ENCODE results near the gene INPP5B.
A peak's percentile ranks its signal among the peaks of the same experiment; 100 is the strongest.
"Not testable (repeated sequence)": the region's sequence is repeated elsewhere in the genome, so short reads cannot be mapped to it uniquely, and the experiment has no call there.

The INPP5B gene

DNA sequence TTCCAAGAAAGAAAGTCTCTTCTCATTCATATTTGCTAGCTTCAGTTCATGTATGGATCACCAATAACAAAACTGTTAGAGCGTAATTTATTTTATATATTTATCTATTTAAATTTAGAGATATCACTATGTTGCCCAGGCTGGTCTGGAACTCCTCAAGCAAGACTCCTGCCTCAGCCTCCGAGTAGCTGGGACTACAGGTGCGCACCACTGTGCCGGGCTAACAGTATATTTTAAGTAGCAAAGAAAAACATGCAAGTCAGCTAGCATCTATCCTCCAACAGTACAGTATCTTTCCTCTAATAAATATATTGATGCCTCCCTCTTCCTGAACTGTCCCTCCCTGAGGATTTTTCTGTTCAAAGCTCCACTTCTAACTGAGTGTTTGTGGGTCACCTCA lies 21.5 kb downstream of the INPP5B start:
- TF ChIP-seq, protein P1, sequence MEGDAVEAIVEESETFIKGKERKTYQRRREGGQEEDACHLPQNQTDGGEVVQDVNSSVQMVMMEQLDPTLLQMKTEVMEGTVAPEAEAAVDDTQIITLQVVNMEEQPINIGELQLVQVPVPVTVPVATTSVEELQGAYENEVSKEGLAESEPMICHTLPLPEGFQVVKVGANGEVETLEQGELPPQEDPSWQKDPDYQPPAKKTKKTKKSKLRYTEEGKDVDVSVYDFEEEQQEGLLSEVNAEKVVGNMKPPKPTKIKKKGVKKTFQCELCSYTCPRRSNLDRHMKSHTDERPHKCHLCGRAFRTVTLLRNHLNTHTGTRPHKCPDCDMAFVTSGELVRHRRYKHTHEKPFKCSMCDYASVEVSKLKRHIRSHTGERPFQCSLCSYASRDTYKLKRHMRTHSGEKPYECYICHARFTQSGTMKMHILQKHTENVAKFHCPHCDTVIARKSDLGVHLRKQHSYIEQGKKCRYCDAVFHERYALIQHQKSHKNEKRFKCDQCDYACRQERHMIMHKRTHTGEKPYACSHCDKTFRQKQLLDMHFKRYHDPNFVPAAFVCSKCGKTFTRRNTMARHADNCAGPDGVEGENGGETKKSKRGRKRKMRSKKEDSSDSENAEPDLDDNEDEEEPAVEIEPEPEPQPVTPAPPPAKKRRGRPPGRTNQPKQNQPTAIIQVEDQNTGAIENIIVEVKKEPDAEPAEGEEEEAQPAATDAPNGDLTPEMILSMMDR (IDR thresholded peaks at IDR 0.05; ENCODE audit: borderline replicate concordance, insufficient read depth, low read depth, low read length): no peak
- no peak overlapping the region for H3K4me3 ChIP-seq (ENCODE audit: low read depth, low read length)

- H3K4me3 ChIP-seq (ENCODE audit: low read depth, low read length): no peak overlapping the region
- TF ChIP-seq, protein P1 (IDR thresholded peaks at IDR 0.05; ENCODE audit: borderline replicate concordance, insufficient read depth, low read depth, low read length): no peak
Observed at GRCh38 chr1:37923551-37923889, 23.3 kb downstream of the INPP5B start.

DNA sequence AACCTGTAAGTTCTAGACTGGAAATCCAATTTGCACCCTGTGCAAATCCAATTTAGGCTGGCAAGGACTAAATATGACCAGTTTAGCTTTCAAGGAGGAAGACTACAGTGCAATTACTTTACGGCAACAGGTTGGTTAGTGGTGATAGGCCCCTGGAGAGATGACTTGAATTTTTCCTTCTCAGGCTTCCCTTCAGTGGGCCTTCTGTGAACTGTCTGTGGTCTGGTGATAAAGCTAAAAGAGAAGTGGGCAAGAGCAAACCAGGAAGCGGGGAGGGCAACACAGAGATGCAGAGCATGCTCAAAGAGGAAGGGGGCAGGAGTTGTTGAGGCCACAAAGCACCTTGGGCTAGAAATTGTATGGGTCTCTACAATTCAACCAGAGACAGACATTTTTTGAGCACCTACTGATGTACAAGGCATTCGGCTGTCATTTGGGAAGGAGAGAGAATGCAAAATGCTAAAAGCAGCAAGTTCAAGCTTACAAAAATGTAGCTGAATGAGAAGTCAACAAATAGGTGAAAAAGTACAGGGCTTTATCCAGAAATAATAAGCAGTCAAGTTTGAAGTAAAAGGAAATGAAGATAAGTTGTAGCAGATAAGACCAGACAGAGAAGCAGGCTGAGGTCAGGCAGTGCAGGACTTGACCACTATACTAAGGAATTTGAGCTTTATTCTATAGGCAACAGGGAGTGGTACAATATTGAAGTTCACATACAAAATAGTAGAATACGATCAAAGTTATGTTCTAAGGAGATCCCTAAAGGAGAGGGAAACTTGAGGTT lies 23.9 kb downstream of the INPP5B start:
- no peak overlapping the region for H3K4me3 ChIP-seq (ENCODE audit: low read depth, low read length)

GRCh38 chr1:37919277-37919676 lies 27.6 kb downstream of the INPP5B start:
- TF ChIP-seq, protein P1 (IDR thresholded peaks at IDR 0.05; ENCODE audit: borderline replicate concordance, insufficient read depth, low read depth, low read length): peak; percentile 58; the same call in 1 of the 2 replicates
- H3K4me3 ChIP-seq (ENCODE audit: low read depth, low read length): no peak overlapping the region

More for the DNA sequence above, 23.9 kb downstream of the INPP5B start:
- TF ChIP-seq, protein P1 (IDR thresholded peaks at IDR 0.05; ENCODE audit: borderline replicate concordance, insufficient read depth, low read depth, low read length): no peak

- TF ChIP-seq, protein P1 (IDR thresholded peaks at IDR 0.05; ENCODE audit: borderline replicate concordance, insufficient read depth, low read depth, low read length): no peak
Observed at GRCh38 chr1:37915476-37916093, 31.3 kb downstream of the INPP5B start.

GRCh38 chr1:37914719-37915475 lies 32.0 kb downstream of the INPP5B start:
- TF ChIP-seq, protein P1 (IDR thresholded peaks at IDR 0.05; ENCODE audit: borderline replicate concordance, insufficient read depth, low read depth, low read length): no peak
- H3K4me3 ChIP-seq (ENCODE audit: low read depth, low read length): no peak overlapping the region

More at GRCh38 chr1:37915476-37916093, 31.3 kb downstream of the INPP5B start:
- H3K4me3 ChIP-seq (ENCODE audit: low read depth, low read length): no peak overlapping the region

GRCh38 chr1:37911478-37911877 lies 35.4 kb downstream of the INPP5B start:
- H3K4me3 ChIP-seq (ENCODE audit: low read depth, low read length): not testable (repeated sequence)

DNA sequence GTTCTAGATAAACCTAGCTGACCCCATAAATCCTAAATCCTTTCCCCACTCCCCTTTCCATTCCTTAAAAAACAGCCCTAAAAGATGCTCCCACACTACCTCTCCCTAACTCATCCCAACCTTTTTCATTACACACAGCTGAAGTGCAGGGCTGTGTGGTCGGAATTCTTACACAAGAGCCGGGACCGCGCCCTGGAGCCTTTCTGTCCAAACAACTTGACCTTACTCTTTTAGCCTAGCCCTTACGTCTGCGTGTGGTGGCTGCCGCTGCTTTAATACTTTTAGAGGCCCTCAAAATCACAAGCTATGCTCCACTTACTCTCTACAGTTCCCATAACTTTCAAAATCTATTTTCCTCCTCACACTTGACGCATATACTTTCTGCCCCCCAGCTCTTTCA lies 36.0 kb downstream of the INPP5B start:
- H3K4me3 ChIP-seq (ENCODE audit: low read depth, low read length): not testable (repeated sequence)

- not testable (repeated sequence) for H3K4me3 ChIP-seq (ENCODE audit: low read depth, low read length)
Observed at GRCh38 chr1:37908531-37908930, 38.3 kb downstream of the INPP5B start.

GRCh38 chr1:37907416-37908125 lies 39.3 kb downstream of the INPP5B start:
- H3K4me3 ChIP-seq (ENCODE audit: low read depth, low read length): not testable (repeated sequence)

GRCh38 chr1:37906591-37906990 lies 40.3 kb downstream of the INPP5B start:
- H3K4me3 ChIP-seq (ENCODE audit: low read depth, low read length): not testable (repeated sequence)
